T-helper 2 cell treated with Interferon-gamma antibody and Interleukin-4, amounts not matched to agents 5 μg/mL and 100 μg/mL, for 36 hours (primary cell): ENCODE data around the gene THAP10.
A peak's percentile ranks its signal among the peaks of the same experiment; 100 is the strongest.

Source experiments
- DNase-seq: peaks from one replicate; pipeline ENCODE4 v3.0.0; 2021; ENCODE audit warnings: low spot score
- H3K27ac Mint-ChIP-seq: one replicate; pipeline ENCODE4 v1.8.0; 2021; ENCODE audit warnings: mild to moderate bottlenecking, mixed read lengths
- H3K27me3 Mint-ChIP-seq: one replicate; pipeline ENCODE4 v1.8.0; 2021; ENCODE audit warnings: low read depth, mixed read lengths
- H3K36me3 Mint-ChIP-seq: one replicate; pipeline ENCODE4 v1.8.0; 2021; ENCODE audit warnings: low read depth, mixed read lengths
- H3K4me1 Mint-ChIP-seq: one replicate; pipeline ENCODE4 v1.8.0; 2021; ENCODE audit warnings: low read depth, mixed read lengths
- H3K4me3 Mint-ChIP-seq: one replicate; pipeline ENCODE4 v1.8.0; 2022; ENCODE audit warnings: mild to moderate bottlenecking, moderate library complexity, mixed read lengths
- H3K9me3 Mint-ChIP-seq: one replicate; pipeline ENCODE4 v1.8.0; 2021; ENCODE audit warnings: mixed read lengths

Gene THAP10

DNA sequence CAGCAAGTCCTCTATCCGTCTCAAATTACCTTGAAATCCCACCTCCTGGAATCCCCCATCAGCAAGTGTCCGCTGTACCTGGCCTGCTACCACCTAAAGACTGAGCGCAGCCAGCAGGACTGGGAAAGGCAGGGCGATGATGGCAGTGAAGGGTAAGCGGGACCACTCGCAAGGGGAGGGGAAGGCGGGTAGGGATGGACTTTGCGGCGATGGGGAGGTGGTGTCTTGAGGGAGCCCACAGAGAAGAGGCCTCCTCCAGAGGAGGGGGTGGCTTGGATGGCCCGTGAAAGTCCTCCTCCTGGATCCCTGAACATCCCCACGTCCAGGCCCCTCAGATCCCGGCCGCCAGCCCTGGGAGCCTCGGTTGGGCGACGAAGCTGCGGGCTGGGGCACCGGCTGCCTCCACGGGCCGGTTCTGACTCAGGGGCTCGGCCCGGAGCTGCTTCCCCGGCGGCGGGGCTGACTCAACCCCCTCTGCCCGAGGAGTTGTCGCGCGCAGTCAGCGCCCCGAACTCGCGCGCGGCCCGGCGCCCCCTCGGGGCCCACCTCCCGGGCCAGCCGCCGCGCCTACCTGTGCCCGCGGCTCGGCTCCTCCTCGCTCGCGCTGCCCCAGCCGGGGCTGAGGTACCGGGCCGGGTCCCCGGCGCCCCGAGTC lies 38.8 kb downstream of the THAP10 start:
- DNase-seq = no peak
- Mint-ChIP-seq H3K4me3 (peak overlapping the region; percentile 25), H3K4me1 (peaks cover 3% of the 10 kb centered on the region), H3K27ac (no peak overlapping the region), H3K9me3 (no peaks in the 10 kb centered on the region), H3K27me3 (peaks cover 70% of the 10 kb centered on the region), H3K36me3 (no peaks in the 10 kb centered on the region)

GRCh38 chr15:70852501-70853317 lies 39.5 kb downstream of the THAP10 start:
- peaks cover 72% of the 10 kb centered on the region for H3K27me3 Mint-ChIP-seq
- H3K4me3 Mint-ChIP-seq = peak overlapping the region; percentile 25
- no peaks in the 10 kb centered on the region for H3K9me3 Mint-ChIP-seq
- peaks cover 3% of the 10 kb centered on the region for H3K4me1 Mint-ChIP-seq
- no peak for DNase-seq
- no peaks in the 10 kb centered on the region for H3K36me3 Mint-ChIP-seq
- H3K27ac Mint-ChIP-seq = no peak overlapping the region

- Mint-ChIP-seq H3K4me1 (peaks cover 3% of the 10 kb centered on the region), H3K4me3 (no peak overlapping the region), H3K27ac (no peak overlapping the region), H3K27me3 (peaks cover 72% of the 10 kb centered on the region), H3K9me3 (no peaks in the 10 kb centered on the region), H3K36me3 (no peaks in the 10 kb centered on the region)
- DNase-seq = no peak
These were observed 40.3 kb downstream of the THAP10 start for GRCh38 chr15:70851889-70852288.

DNA sequence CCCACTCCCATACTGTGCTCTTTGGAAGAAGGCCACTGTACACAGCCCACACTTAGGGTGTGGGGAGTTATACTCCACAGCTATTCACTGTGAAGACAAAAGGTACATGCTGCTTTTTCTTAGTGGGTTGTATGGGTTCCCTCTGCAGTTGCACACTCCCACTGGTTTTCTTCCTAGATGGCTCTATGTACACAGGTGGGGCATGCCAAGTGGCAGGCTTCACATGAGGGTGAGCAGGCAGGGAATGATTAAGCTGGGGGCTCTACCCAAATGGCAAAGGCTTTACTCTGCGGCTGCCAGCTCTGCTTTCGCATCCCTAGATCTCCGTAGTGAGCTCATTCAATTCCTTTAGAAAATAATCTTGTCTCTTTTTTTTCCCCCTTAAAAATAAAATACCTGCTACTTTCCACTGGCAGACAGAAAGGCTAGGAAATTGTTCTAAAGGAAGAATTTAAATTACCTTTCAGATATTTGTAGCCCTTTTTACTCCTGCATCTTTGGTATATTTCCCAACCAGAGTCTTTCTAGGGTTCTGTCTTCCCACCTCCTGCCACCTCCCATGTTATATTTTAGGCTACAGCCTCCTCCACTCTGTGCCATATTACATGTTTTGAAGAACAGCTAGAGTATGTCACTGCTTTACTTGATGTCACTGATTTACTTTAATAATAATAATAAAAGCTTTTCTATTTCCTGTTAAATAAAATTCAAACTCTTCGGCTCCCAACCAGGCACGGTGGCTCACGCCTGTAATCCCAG lies 46.5 kb downstream of the THAP10 start:
- Mint-ChIP-seq H3K9me3 (no peaks in the 10 kb centered on the region), H3K4me3 (no peak overlapping the region), H3K36me3 (no peaks in the 10 kb centered on the region), H3K4me1 (no peaks in the 10 kb centered on the region), H3K27me3 (peaks cover 24% of the 10 kb centered on the region), H3K27ac (no peak overlapping the region)
- DNase-seq = no peak

GRCh38 chr15:70837476-70837875 lies 54.8 kb downstream of the THAP10 start:
- Mint-ChIP-seq H3K27ac (no peak overlapping the region), H3K9me3 (no peaks in the 10 kb centered on the region), H3K27me3 (peaks cover 3% of the 10 kb centered on the region), H3K4me1 (no peaks in the 10 kb centered on the region), H3K36me3 (no peaks in the 10 kb centered on the region), H3K4me3 (no peak overlapping the region)
- no peak for DNase-seq

- H3K4me3 Mint-ChIP-seq = no peak overlapping the region
- no peaks in the 10 kb centered on the region for H3K4me1 Mint-ChIP-seq
- no peaks in the 10 kb centered on the region for H3K36me3 Mint-ChIP-seq
- DNase-seq = no peak
- H3K9me3 Mint-ChIP-seq = no peaks in the 10 kb centered on the region
- H3K27me3 Mint-ChIP-seq = no peaks in the 10 kb centered on the region
- no peak overlapping the region for H3K27ac Mint-ChIP-seq
These were observed 56.4 kb downstream of the THAP10 start for GRCh38 chr15:70835841-70836240.

DNA sequence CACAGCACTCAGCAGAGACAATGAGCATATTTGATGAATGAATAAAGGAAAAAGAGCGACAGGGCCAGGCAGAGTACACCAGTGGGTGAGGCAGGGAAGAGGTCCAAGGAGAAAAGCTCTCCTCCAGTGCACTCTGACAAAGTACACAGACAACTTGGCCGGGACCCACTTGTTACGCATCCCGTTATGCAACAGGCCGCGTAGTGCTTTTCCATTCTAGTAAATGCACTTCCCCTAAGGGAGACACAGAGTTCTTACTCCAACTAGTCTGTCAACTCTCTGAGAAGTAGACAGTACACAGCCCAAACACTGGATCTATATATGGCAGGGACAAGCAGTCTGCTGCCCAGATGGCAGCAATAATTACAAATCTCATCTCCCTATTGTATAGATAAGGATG lies 56.8 kb downstream of the THAP10 start:
- no peak for DNase-seq
- Mint-ChIP-seq H3K4me1 (no peaks in the 10 kb centered on the region), H3K4me3 (no peak overlapping the region), H3K27me3 (no peaks in the 10 kb centered on the region), H3K9me3 (no peaks in the 10 kb centered on the region), H3K36me3 (no peaks in the 10 kb centered on the region), H3K27ac (no peak overlapping the region)

DNA sequence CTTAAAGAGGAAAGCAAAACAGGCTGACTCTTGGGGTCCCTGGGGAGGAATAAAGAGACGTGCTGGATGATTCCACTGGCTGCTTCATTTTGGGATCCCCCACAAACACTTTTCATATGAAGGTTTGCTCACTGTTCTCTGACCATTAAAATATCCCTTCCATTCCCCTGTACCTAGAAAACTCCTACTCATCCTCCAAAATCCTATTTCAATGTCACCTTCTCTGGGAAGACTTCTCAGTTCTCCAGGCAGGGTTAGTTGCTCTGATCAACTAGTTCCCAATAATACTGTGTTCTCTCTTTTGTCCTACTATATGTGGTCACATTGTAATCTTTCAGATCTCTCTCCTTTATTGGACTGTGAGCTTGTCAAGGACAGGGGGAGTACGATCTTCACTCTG lies 57.2 kb downstream of the THAP10 start:
- Mint-ChIP-seq H3K27me3 (no peaks in the 10 kb centered on the region), H3K9me3 (no peaks in the 10 kb centered on the region), H3K4me3 (no peak overlapping the region), H3K4me1 (no peaks in the 10 kb centered on the region), H3K36me3 (no peaks in the 10 kb centered on the region), H3K27ac (no peak overlapping the region)
- DNase-seq = no peak

- Mint-ChIP-seq H3K27ac (no peak overlapping the region), H3K9me3 (no peaks in the 10 kb centered on the region), H3K4me1 (no peaks in the 10 kb centered on the region), H3K4me3 (no peak overlapping the region), H3K36me3 (no peaks in the 10 kb centered on the region), H3K27me3 (no peaks in the 10 kb centered on the region)
- no peak for DNase-seq
These were observed 58.1 kb downstream of the THAP10 start for GRCh38 chr15:70833861-70834765.

GRCh38 chr15:70833422-70833821 lies 58.8 kb downstream of the THAP10 start:
- H3K27me3 Mint-ChIP-seq = no peaks in the 10 kb centered on the region
- H3K36me3 Mint-ChIP-seq = no peaks in the 10 kb centered on the region
- H3K4me1 Mint-ChIP-seq = no peaks in the 10 kb centered on the region
- H3K9me3 Mint-ChIP-seq = no peaks in the 10 kb centered on the region
- no peak for DNase-seq
- H3K4me3 Mint-ChIP-seq = no peak overlapping the region
- no peak overlapping the region for H3K27ac Mint-ChIP-seq

- Mint-ChIP-seq H3K27ac (no peak overlapping the region), H3K36me3 (no peaks in the 10 kb centered on the region), H3K9me3 (no peaks in the 10 kb centered on the region), H3K4me1 (no peaks in the 10 kb centered on the region), H3K27me3 (peaks cover 4% of the 10 kb centered on the region), H3K4me3 (no peak overlapping the region)
- DNase-seq = no peak
These were observed 60.1 kb downstream of the THAP10 start for GRCh38 chr15:70832176-70832575.
